ENCODE measurements around the gene SPATA13. TPM values are rescaled to one million over a fixed set of nuclear protein-coding genes. Genes with fewer than 3 reads are reported as not detected.

Gene SPATA13
- total and polyA plus RNA-seq, 7 experiments from 2014 or later, result 62.2 to 104 (median 96.2) TPM

GRCh38 chr13:24187185-24187584 is 26.7 kb downstream of the SPATA13 start:
- no peaks in the 10 kb centered on the region for H3K27me3 ChIP-seq (ENCODE audit: control insufficient read depth in 2 of 2, insufficient read depth in 2 of 2, low read length in 2 of 2)
- H3K4me1 Mint-ChIP-seq, result peaks cover 3 to 28% (median 10%) of the 10 kb centered on the region in 7 donors
- H3K36me3 ChIP-seq (ENCODE audit: control insufficient read depth in 2 of 3, insufficient read depth in 3 of 3, low read length in 3 of 3), result no peaks in the 10 kb centered on the region
- peak overlapping the region in 1 of 9 donors; percentile 7 for H3K27ac Mint-ChIP-seq
- CTCF ChIA-PET, result no interaction called here
- no peak overlapping the region for H3K4me3 Mint-ChIP-seq
- peak; percentile 57 for ATAC-seq
- POLR2A ChIA-PET, result no interaction called here
- H3K9me3 Mint-ChIP-seq, result peaks cover 0 to 3% (median 1%) of the 10 kb centered on the region in 11 donors
- no peak overlapping the region for H3K4me3 ChIP-seq (ENCODE audit: low read length)
- H3K27ac ChIP-seq (ENCODE audit: low read depth, low read length), result no peak overlapping the region
- intact Hi-C loops (cut with micrococcal nuclease), result no loop called here
- peaks cover 0 to 8% (median 2%) of the 10 kb centered on the region in 5 donors for H3K36me3 Mint-ChIP-seq
- no peak for DNase-seq
- peaks cover 0 to 4% of the 10 kb centered on the region in 2 donors for H3K4me1 ChIP-seq (ENCODE audit: control insufficient read depth in 2 of 2, insufficient read depth in 2 of 2, low read length in 2 of 2)
- H3K27me3 Mint-ChIP-seq, result no peaks in the 10 kb centered on the region
- H3K9me3 ChIP-seq (ENCODE audit: control insufficient read depth in 2 of 3, low read length in 3 of 3), result no peaks in the 10 kb centered on the region

- H3K9me3 ChIP-seq (ENCODE audit: control insufficient read depth in 2 of 3, low read length in 3 of 3), result no peaks in the 10 kb centered on the region
- H3K27me3 ChIP-seq (ENCODE audit: control insufficient read depth in 2 of 2, insufficient read depth in 2 of 2, low read length in 2 of 2), result no peaks in the 10 kb centered on the region
- ChIA-PET CTCF (no interaction called here), POLR2A (interaction anchor here (0.6 kb wide), 1 partner anchor 18 kb away, joined by 3 read pairs; no protein-coding TSS in a partner anchor)
- Mint-ChIP-seq H3K27ac (peak overlapping the region in 1 of 9 donors; percentile 4), H3K4me3 (no peak overlapping the region), H3K27me3 (peaks cover 0 to 6% (median 0%) of the 10 kb centered on the region in 5 donors), H3K9me3 (no peaks in the 10 kb centered on the region), H3K4me1 (peaks cover 0 to 12% (median 0%) of the 10 kb centered on the region in 7 donors), H3K36me3 (peaks cover 0 to 3% (median 0%) of the 10 kb centered on the region in 5 donors)
- intact Hi-C loops (cut with micrococcal nuclease), result no loop called here
- no peak overlapping the region for H3K27ac ChIP-seq (ENCODE audit: low read depth, low read length)
- H3K4me3 ChIP-seq (ENCODE audit: low read length), result no peak overlapping the region
- no peak for DNase-seq
- no peaks in the 10 kb centered on the region for H3K4me1 ChIP-seq (ENCODE audit: control insufficient read depth in 2 of 2, insufficient read depth in 2 of 2, low read length in 2 of 2)
- peak; percentile 36 for ATAC-seq
- no peaks in the 10 kb centered on the region for H3K36me3 ChIP-seq (ENCODE audit: control insufficient read depth in 2 of 3, insufficient read depth in 3 of 3, low read length in 3 of 3)
Measured at GRCh38 chr13:24192057-24192810, 31.7 kb downstream of the SPATA13 start.

- ChIA-PET CTCF (no interaction called here), POLR2A (no interaction called here)
- ATAC-seq (no peak), DNase-seq (no peak)
- H3K36me3 Mint-ChIP-seq, result peaks cover 0 to 3% (median 0%) of the 10 kb centered on the region in 5 donors
- Histone ChIP-seq H3K36me3 (ENCODE audit: control insufficient read depth in 2 of 3, insufficient read depth in 3 of 3, low read length in 3 of 3) (no peaks in the 10 kb centered on the region), H3K4me1 (ENCODE audit: control insufficient read depth in 2 of 2, insufficient read depth in 2 of 2, low read length in 2 of 2) (no peaks in the 10 kb centered on the region), H3K9me3 (ENCODE audit: control insufficient read depth in 2 of 3, low read length in 3 of 3) (no peaks in the 10 kb centered on the region), H3K4me3 (ENCODE audit: low read length) (no peak overlapping the region), H3K27me3 (ENCODE audit: control insufficient read depth in 2 of 2, insufficient read depth in 2 of 2, low read length in 2 of 2) (no peaks in the 10 kb centered on the region), H3K27ac (ENCODE audit: low read depth, low read length) (no peak overlapping the region)
- H3K4me1 Mint-ChIP-seq, result peaks cover 0 to 8% (median 0%) of the 10 kb centered on the region in 7 donors
- intact Hi-C loops (cut with micrococcal nuclease), result no loop called here
- H3K27me3 Mint-ChIP-seq, result peaks cover 0 to 6% (median 0%) of the 10 kb centered on the region in 5 donors
- no peak overlapping the region for H3K27ac Mint-ChIP-seq
- no peak overlapping the region for H3K4me3 Mint-ChIP-seq
- no peaks in the 10 kb centered on the region for H3K9me3 Mint-ChIP-seq
Measured at GRCh38 chr13:24192811-24193162, 32.3 kb downstream of the SPATA13 start.

GRCh38 chr13:24194447-24194846 is 33.9 kb downstream of the SPATA13 start:
- Histone ChIP-seq H3K27me3 (ENCODE audit: control insufficient read depth in 2 of 2, insufficient read depth in 2 of 2, low read length in 2 of 2) (no peaks in the 10 kb centered on the region), H3K9me3 (ENCODE audit: control insufficient read depth in 2 of 3, low read length in 3 of 3) (no peaks in the 10 kb centered on the region), H3K4me3 (ENCODE audit: low read length) (no peak overlapping the region), H3K27ac (ENCODE audit: low read depth, low read length) (no peak overlapping the region), H3K4me1 (ENCODE audit: control insufficient read depth in 2 of 2, insufficient read depth in 2 of 2, low read length in 2 of 2) (no peaks in the 10 kb centered on the region), H3K36me3 (ENCODE audit: control insufficient read depth in 2 of 3, insufficient read depth in 3 of 3, low read length in 3 of 3) (no peaks in the 10 kb centered on the region)
- ATAC-seq (no peak), DNase-seq (no peak)
- POLR2A ChIA-PET, result no interaction called here
- no peak overlapping the region for H3K4me3 Mint-ChIP-seq
- H3K36me3 Mint-ChIP-seq, result peaks cover 0 to 3% (median 0%) of the 10 kb centered on the region in 5 donors
- no peaks in the 10 kb centered on the region for H3K9me3 Mint-ChIP-seq
- H3K27me3 Mint-ChIP-seq, result peaks cover 0 to 6% (median 0%) of the 10 kb centered on the region in 5 donors
- CTCF ChIA-PET, result interaction anchor here (0.7 kb wide), 1 partner anchor 13 kb away, joined by 3 read pairs; no protein-coding TSS in a partner anchor
- H3K27ac Mint-ChIP-seq, result no peak overlapping the region
- H3K4me1 Mint-ChIP-seq, result peaks cover 0 to 2% (median 0%) of the 10 kb centered on the region in 7 donors
- intact Hi-C loops (cut with micrococcal nuclease), result no loop called here

GRCh38 chr13:24195626-24196025 is 35.1 kb downstream of the SPATA13 start:
- Histone ChIP-seq H3K36me3 (ENCODE audit: control insufficient read depth in 2 of 3, insufficient read depth in 3 of 3, low read length in 3 of 3) (no peaks in the 10 kb centered on the region), H3K27ac (ENCODE audit: low read depth, low read length) (no peak overlapping the region), H3K4me3 (ENCODE audit: low read length) (no peak overlapping the region), H3K27me3 (ENCODE audit: control insufficient read depth in 2 of 2, insufficient read depth in 2 of 2, low read length in 2 of 2) (no peaks in the 10 kb centered on the region), H3K9me3 (ENCODE audit: control insufficient read depth in 2 of 3, low read length in 3 of 3) (no peaks in the 10 kb centered on the region), H3K4me1 (ENCODE audit: control insufficient read depth in 2 of 2, insufficient read depth in 2 of 2, low read length in 2 of 2) (no peaks in the 10 kb centered on the region)
- POLR2A ChIA-PET, result no interaction called here
- ATAC-seq, result no peak
- no peaks in the 10 kb centered on the region for H3K9me3 Mint-ChIP-seq
- H3K36me3 Mint-ChIP-seq, result peaks cover 0 to 4% (median 0%) of the 10 kb centered on the region in 5 donors
- intact Hi-C loops (cut with micrococcal nuclease), result no loop called here
- H3K27ac Mint-ChIP-seq, result no peak overlapping the region
- peaks cover 0 to 2% (median 0%) of the 10 kb centered on the region in 7 donors for H3K4me1 Mint-ChIP-seq
- no peak for DNase-seq
- no peak overlapping the region for H3K4me3 Mint-ChIP-seq
- CTCF ChIA-PET, result no interaction called here
- peaks cover 0 to 6% (median 0%) of the 10 kb centered on the region in 5 donors for H3K27me3 Mint-ChIP-seq

GRCh38 chr13:24196593-24197197 is 36.2 kb downstream of the SPATA13 start:
- H3K4me1 ChIP-seq (ENCODE audit: control insufficient read depth in 2 of 2, insufficient read depth in 2 of 2, low read length in 2 of 2), result no peaks in the 10 kb centered on the region
- H3K4me3 ChIP-seq (ENCODE audit: low read length), result no peak overlapping the region
- no peak overlapping the region for H3K27ac ChIP-seq (ENCODE audit: low read depth, low read length)
- POLR2A ChIA-PET, result no interaction called here
- CTCF ChIA-PET, result interaction anchor here (0.7 kb wide), 1 partner anchor 25 kb away, joined by 4 read pairs; no protein-coding TSS in a partner anchor
- no peak for ATAC-seq
- Mint-ChIP-seq H3K9me3 (no peaks in the 10 kb centered on the region), H3K4me3 (no peak overlapping the region), H3K27me3 (peaks cover 0 to 6% (median 0%) of the 10 kb centered on the region in 5 donors), H3K4me1 (peaks cover 0 to 2% (median 0%) of the 10 kb centered on the region in 7 donors), H3K36me3 (peaks cover 0 to 4% (median under 1%) of the 10 kb centered on the region in 5 donors), H3K27ac (peak overlapping the region in 1 of 9 donors; percentile 5)
- intact Hi-C loops (cut with micrococcal nuclease), result no loop called here
- no peaks in the 10 kb centered on the region for H3K27me3 ChIP-seq (ENCODE audit: control insufficient read depth in 2 of 2, insufficient read depth in 2 of 2, low read length in 2 of 2)
- no peaks in the 10 kb centered on the region for H3K9me3 ChIP-seq (ENCODE audit: control insufficient read depth in 2 of 3, low read length in 3 of 3)
- H3K36me3 ChIP-seq (ENCODE audit: control insufficient read depth in 2 of 3, insufficient read depth in 3 of 3, low read length in 3 of 3), result no peaks in the 10 kb centered on the region
- no peak for DNase-seq

Measured in naive thymus-derived CD4-positive, alpha-beta T cell (primary cell).